ENCODE measurements around the gene ZSWIM1.

Gene ZSWIM1

GRCh38 chr20:45933266-45934045 is 52.4 kb downstream of the ZSWIM1 start:
- peak; percentile 77 for DNase-seq

GRCh38 chr20:45934046-45934585 is 53.1 kb downstream of the ZSWIM1 start:
- peak; percentile 30 to 43 for DNase-seq

Data from Kasumi-1 (cell line).